Stimulated activated CD4-positive, alpha-beta T cell treated with anti-CD3 and anti-CD28 coated beads, Interleukin-4, amount 100 ng/mL, for 24 hours (primary cell): Measurements from ENCODE around the gene P2RX6.
"Not testable (repeated sequence)": the region's sequence is repeated elsewhere in the genome, so short reads cannot be mapped to it uniquely, and the experiment has no call there.

Source experiments
- DNase-seq: peaks from one replicate; pipeline ENCODE4 v3.0.0-alpha.2; 2020

P2RX6 gene

GRCh38 chr22:21060363-21060762 is 45.4 kb downstream of the P2RX6 start:
- DNase-seq, result not testable (repeated sequence)

- not testable (repeated sequence) for DNase-seq
These were observed 46.8 kb downstream of the P2RX6 start for GRCh38 chr22:21061660-21062321.

GRCh38 chr22:21064425-21064824 is 49.5 kb downstream of the P2RX6 start:
- not testable (repeated sequence) for DNase-seq

DNA sequence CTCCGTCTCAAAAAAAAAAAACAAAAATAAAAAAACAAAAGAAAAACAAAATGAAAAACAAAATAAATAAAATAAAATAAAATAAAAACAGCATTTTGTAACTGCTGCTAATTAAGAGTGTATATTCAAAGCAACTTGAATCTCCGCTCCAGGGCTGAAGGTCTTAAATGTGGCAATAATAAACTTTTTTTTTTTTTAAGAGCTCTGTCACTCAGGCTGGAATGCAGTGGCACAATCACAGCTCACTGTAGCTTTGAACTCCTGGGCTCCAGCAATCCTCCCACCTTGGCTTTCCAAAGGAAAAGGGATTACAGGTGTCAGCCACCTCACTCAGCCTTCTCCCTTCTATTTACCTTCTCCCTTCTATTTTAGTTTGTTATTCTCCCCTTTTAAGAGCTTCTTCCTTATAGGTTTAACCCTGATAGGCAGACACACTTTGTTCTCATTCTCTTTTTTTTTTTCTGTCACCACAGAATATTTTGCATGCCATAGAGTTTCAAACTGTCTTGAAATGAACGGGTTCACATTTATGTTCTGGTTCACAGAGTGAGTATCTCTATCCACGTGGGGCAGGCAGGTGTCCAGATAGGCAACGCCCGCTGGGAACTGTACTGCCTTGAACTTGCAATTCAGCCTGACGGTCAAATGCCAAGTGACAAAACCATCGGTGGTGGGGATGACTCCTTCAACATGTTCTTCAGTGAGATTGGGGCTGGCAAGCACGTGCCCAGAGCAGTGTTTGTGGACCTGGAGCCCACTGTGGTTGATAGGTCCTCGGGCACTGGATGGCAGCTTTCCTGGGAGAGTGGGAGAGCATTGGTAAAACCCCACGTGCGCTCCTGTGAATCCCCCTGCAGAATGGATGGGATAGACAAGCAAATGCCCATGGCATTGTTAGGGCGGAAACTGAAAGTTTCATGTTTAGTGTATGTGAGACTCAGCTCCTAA is 50.2 kb downstream of the P2RX6 start:
- no peak for DNase-seq

GRCh38 chr22:21067075-21067900 is 52.3 kb downstream of the P2RX6 start:
- DNase-seq, result no peak

DNA sequence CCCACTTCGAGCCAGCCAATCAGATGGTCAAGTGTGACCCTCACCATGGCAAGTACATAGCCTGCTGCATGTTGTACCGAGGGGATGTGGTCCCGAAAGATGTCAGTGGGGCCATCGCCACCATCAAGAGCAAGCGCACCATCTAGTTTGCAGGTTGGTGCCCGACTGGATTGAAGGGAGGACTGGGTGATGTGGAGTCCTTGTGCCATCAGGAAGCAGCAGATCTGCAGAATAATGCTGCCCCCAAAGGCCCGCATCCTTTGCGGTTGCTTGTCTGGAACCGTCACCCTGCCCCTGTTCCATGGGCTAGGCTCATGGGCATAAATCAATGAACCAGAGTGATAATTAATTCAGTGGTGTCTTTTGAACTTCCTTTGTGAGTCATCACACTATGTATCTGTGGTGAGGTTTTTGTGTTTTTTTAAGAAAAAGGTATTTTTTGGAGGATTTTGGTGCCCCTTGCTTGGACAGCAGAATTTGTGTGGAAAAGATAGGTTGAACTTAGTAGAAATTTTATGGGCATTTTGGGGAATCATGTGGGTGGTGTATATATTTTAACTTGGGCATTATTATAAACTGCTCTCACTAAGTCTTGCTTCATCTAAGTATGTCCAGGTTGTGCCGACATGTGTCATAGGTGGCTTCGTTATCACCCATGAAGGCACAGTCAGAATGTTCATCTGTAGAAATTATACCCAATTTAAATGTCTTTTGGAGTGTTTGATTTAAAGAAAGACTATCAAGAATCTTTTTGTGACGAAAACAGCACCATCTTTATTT is 53.1 kb downstream of the P2RX6 start:
- DNase-seq, result no peak

- no peak for DNase-seq
These were observed 53.8 kb downstream of the P2RX6 start for GRCh38 chr22:21068681-21069276.

- no peak for DNase-seq
These were observed 54.4 kb downstream of the P2RX6 start for GRCh38 chr22:21069375-21069774.

GRCh38 chr22:21070690-21071615 is 56.0 kb downstream of the P2RX6 start:
- DNase-seq, result no peak

GRCh38 chr22:21071796-21072195 is 56.8 kb downstream of the P2RX6 start:
- DNase-seq, result not testable (repeated sequence)

DNA sequence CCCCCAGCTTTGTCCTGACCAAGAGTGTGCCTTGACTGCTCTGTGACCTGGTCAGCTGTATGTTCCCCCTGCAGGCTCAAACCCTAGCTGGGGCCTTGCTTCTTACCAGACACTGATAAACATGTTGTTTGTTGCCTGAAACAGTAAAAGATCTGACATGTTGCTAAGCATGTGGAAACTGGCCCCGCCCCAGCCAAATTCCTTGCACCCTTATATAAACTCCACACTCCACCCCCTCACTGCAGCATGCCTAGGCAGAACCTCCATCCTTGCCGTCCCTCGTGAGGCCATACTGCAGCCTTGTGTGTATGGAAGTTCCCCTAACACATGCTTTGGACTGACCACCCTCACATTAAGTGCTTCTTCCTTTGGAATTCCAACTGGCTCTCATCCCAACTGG is 58.1 kb downstream of the P2RX6 start:
- no peak for DNase-seq

DNA sequence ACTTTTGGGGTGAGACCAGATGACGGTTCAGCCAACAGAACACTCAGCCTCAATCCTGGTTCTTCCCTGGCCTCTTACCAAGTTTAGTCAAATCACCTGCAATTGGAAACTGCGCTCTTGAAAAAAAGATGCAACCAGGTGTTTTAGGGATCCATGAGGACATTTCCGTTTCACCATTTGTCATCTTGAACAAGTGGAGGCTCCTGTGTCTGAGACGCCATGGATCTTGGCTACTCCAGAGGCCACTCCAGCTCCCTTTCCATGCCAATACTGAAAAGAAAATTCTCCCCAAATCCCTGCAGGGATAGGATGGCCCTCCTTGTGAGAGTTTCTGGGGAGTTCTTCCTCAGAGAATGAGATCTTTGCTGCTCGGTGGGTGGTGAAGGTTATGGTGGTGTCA is 58.5 kb downstream of the P2RX6 start:
- no peak for DNase-seq

GRCh38 chr22:21074102-21074715 is 59.2 kb downstream of the P2RX6 start:
- no peak for DNase-seq

DNA sequence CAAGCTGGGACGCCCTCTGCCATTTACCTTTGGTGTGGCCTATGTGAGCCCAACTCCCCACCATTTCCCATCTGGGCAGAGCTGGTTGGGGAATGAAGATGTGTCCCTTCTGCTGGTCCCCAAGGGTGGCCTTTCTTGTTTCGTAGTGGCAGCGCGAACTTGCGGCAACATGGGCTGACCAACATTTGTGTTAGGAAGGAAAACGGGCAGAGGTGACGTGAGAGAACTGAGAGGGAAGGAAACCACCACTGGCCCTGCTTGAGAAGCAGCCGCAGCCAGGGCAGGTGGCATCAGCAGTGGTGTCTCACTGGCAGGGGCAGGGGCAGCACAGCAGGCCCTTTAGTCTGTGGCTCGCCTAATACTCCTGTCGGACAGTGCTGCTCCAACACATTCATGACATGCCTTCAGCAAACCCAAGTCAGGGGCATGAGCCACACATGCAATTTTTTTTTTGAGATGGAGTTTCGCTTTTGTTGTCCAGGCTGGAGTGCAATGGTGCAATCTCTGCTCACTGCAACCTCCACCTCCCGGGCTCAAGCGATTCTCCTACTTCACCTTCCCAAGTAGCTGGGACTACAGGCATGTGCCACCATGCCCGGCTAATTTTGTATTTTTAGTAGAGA is 60.7 kb downstream of the P2RX6 start:
- DNase-seq, result no peak

GRCh38 chr22:21076912-21077625 is 62.1 kb downstream of the P2RX6 start:
- DNase-seq, result no peak
